K562 (cell line): ENCODE measurements around the gene AHCYL1. TPM values are rescaled to one million over a fixed set of nuclear protein-coding genes. Genes with fewer than 3 reads are reported as not detected.

Experiments
- BRD9 ChIP-seq: fragments of 450-650 bp; IDR thresholded peaks from 2 replicates; pipeline ENCODE4 v1.6.1; 2018; ENCODE audit warnings: low read depth; ENCODE audit not compliant: partially characterized antibody
- E2F8 ChIP-seq: fragments of 450-650 bp; IDR thresholded peaks from 2 replicates; pipeline ENCODE4 v1.7.1; 2018; ENCODE audit warnings: mild to moderate bottlenecking, low read depth; ENCODE audit not compliant: partially characterized antibody
- ETV6 ChIP-seq, 3 experiments: fragments of 150-350 bp in 1 of 3; sonication (generic) in 1 of 3; formaldehyde crosslinking in 1 of 3; IDR thresholded peaks; 2 replicates each; pipeline versions ENCODE4 v1.6.1 to v1.8.0; 2014 to 2022; ENCODE audit warnings: borderline replicate concordance in 2 of 3, low read depth in 2 of 3, antibody characterized with exemption in 1 of 3, low read length in 1 of 3, mild to moderate bottlenecking in 1 of 3, missing genetic modification reagents in 1 of 3
- FOXA1 ChIP-seq: fragments of 450-650 bp; IDR thresholded peaks from 2 replicates; pipeline ENCODE4 v1.6.1; 2016; ENCODE audit warnings: mild to moderate bottlenecking, borderline replicate concordance
- GATAD2B ChIP-seq: fragments of 450-650 bp; IDR thresholded peaks from 2 replicates; pipeline ENCODE4 v1.6.1; 2017; ENCODE audit warnings: mild to moderate bottlenecking, borderline replicate concordance
- GTF2E2 ChIP-seq: fragments of 200-800 bp; sonication (Bioruptor generic); IDR thresholded peaks from 2 replicates; pipeline ENCODE4 v1.6.1; 2016; ENCODE audit warnings: missing genetic modification characterization, missing compliant biosample characterization
- NFYB ChIP-seq: IDR thresholded peaks from 2 replicates; pipeline ENCODE4 v1.6.1; 2011; ENCODE audit warnings: mild to moderate bottlenecking, moderate library complexity; ENCODE audit not compliant: insufficient read length; ENCODE audit errors: extremely low read depth
- POLR2B ChIP-seq: fragments of 450-650 bp; IDR thresholded peaks from 2 replicates; pipeline ENCODE4 v1.6.1; 2018; ENCODE audit warnings: low read depth; ENCODE audit not compliant: partially characterized antibody
- RAD51 ChIP-seq: fragments of 450-650 bp; IDR thresholded peaks from 2 replicates; pipeline ENCODE4 v1.7.1; 2016; ENCODE audit warnings: low read depth, mild to moderate bottlenecking, borderline replicate concordance
- SMARCE1 ChIP-seq: fragments of 450-650 bp; IDR thresholded peaks from 2 replicates; pipeline ENCODE4 v1.7.1; 2016; ENCODE audit warnings: mild to moderate bottlenecking
- TAF7 ChIP-seq: fragments of 450-650 bp; IDR thresholded peaks from 2 replicates; pipeline ENCODE4 v1.6.1; 2016; ENCODE audit warnings: missing genetic modification characterization, missing compliant biosample characterization
- TEAD2 ChIP-seq: fragments of 450-650 bp; IDR thresholded peaks from 2 replicates; pipeline ENCODE4 v1.6.1; 2016; ENCODE audit warnings: missing genetic modification characterization, control low read depth, missing compliant biosample characterization
- XRCC5 ChIP-seq: fragments of 200-400 bp; formaldehyde crosslinking; IDR thresholded peaks from 2 replicates; pipeline ENCODE4 v1.6.1; 2017; ENCODE audit warnings: low read depth, mild to moderate bottlenecking, low read length
- ZNF347 ChIP-seq: fragments of 450-650 bp; formaldehyde crosslinking; IDR thresholded peaks from 2 replicates; pipeline ENCODE4 v1.4.0; 2020; ENCODE audit warnings: low read depth, mild to moderate bottlenecking, moderate library complexity
- polyA plus RNA-seq, 8 experiments: library from polyadenylated mRNA; depleted of rRNA in 4 of 8; stranded (reverse) in 5 of 8; unstranded in 3 of 8; fragments of >200 nt; fragmentation: Nextera tagmentation in 2 of 8; fragmentation: Illumina TruSeq in 1 of 8; extraction: Ambion mirVana in 2 of 8; extraction: Trizol in 1 of 8; gene quantifications; 2 replicates each; pipeline versions ENCODE4 v1.2.1 to v1.2.3, GENCODE V29; 2011 to 2014; ENCODE audit warnings: inconsistent platforms in 1 of 8, missing spikeins in 1 of 8
- total RNA-seq, 7 experiments: library from RNA; depleted of rRNA in 6 of 7; stranded (reverse); fragments of >200 nt in 6 of 7; fragmentation: Illumina TruSeq in 2 of 7; extraction: Trizol in 2 of 7; gene quantifications; 2 replicates each; pipeline versions ENCODE4 v1.2.1 to v1.2.3, GENCODE V29; 2011 to 2021; ENCODE audit warnings: low replicate concordance in 1 of 7
- TF ChIP-seq, protein P1 (sequence below): fragments of 450-650 bp; IDR thresholded peaks from 2 replicates; pipeline ENCODE4 v1.6.1; 2016
- TF ChIP-seq, protein P2 (sequence below): fragments of 200-800 bp; sonication (Bioruptor generic); IDR thresholded peaks from 2 replicates; pipeline ENCODE4 v1.6.1; 2016; ENCODE audit warnings: missing genetic modification characterization, missing compliant biosample characterization
- TF ChIP-seq, protein P3 (sequence below): fragments of 450-650 bp; formaldehyde crosslinking; IDR thresholded peaks from 2 replicates; pipeline ENCODE4 v1.4.0; 2020; ENCODE audit warnings: mild to moderate bottlenecking

AHCYL1 gene
- total and polyA plus RNA-seq, 9 of the 15 experiments (the other 6 are each of a cell fraction or from before 2014, with no cell fraction given) = 27.3 to 118 (median 44.5) TPM

DNA sequence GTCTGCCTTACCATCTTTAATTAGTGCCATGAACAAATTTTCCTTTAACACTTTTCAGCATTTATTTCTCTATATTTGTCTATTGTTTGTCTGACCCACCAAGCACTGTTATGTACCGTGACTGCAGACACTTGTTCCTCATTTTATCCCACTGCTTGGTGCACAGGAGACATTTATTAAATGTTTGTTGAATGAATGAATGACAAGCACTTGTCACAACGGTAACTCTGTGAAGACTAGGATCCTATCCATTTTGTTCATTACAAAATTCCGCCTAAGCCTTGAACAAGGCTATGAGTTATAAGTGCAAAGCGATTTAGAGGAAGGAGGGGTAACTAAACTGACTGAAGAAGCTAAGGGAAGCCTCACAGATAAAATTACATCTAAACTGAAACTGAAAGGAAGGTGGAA lies 49.5 kb downstream of the AHCYL1 start (continued):
- TF ChIP-seq ETV6 (IDR thresholded peaks at IDR 0.05; ENCODE audit: borderline replicate concordance in 1 of 2, low read depth in 2 of 2, low read length in 1 of 2) (0 out of 4 replicates have a peak, but pooled peaks of 1 of the 2 experiments have one; percentile 51), ETV6 (CRISPR knock-in tag; IDR thresholded peaks at IDR 0.05; ENCODE audit: borderline replicate concordance) (no peak), RAD51 (no peak), POLR2B (peak; percentile 25), XRCC5 (no peak), TEAD2 (tag) (0 out of 2 replicates have a peak, but pooled peaks have one; percentile 27), GATAD2B (0 out of 2 replicates have a peak, but pooled peaks have one; percentile 11), E2F8 (peak; percentile 30), NFYB (no peak), FOXA1 (0 out of 2 replicates have a peak, but pooled peaks have one; percentile 31), GTF2E2 (tag) (0 out of 2 replicates have a peak, but pooled peaks have one; percentile 37), SMARCE1 (peak; percentile 29; the same call in 1 of the 2 replicates), TAF7 (tag) (peak; percentile 16; the same call in 1 of the 2 replicates), BRD9 (peak; percentile 26), ZNF347 (CRISPR knock-in tag) (0 out of 2 replicates have a peak, but pooled peaks have one; percentile 17)
- TF ChIP-seq, protein P1, sequence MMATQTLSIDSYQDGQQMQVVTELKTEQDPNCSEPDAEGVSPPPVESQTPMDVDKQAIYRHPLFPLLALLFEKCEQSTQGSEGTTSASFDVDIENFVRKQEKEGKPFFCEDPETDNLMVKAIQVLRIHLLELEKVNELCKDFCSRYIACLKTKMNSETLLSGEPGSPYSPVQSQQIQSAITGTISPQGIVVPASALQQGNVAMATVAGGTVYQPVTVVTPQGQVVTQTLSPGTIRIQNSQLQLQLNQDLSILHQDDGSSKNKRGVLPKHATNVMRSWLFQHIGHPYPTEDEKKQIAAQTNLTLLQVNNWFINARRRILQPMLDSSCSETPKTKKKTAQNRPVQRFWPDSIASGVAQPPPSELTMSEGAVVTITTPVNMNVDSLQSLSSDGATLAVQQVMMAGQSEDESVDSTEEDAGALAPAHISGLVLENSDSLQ = peak; percentile 64; the same call in 1 of the 2 replicates
- TF ChIP-seq, protein P2, sequence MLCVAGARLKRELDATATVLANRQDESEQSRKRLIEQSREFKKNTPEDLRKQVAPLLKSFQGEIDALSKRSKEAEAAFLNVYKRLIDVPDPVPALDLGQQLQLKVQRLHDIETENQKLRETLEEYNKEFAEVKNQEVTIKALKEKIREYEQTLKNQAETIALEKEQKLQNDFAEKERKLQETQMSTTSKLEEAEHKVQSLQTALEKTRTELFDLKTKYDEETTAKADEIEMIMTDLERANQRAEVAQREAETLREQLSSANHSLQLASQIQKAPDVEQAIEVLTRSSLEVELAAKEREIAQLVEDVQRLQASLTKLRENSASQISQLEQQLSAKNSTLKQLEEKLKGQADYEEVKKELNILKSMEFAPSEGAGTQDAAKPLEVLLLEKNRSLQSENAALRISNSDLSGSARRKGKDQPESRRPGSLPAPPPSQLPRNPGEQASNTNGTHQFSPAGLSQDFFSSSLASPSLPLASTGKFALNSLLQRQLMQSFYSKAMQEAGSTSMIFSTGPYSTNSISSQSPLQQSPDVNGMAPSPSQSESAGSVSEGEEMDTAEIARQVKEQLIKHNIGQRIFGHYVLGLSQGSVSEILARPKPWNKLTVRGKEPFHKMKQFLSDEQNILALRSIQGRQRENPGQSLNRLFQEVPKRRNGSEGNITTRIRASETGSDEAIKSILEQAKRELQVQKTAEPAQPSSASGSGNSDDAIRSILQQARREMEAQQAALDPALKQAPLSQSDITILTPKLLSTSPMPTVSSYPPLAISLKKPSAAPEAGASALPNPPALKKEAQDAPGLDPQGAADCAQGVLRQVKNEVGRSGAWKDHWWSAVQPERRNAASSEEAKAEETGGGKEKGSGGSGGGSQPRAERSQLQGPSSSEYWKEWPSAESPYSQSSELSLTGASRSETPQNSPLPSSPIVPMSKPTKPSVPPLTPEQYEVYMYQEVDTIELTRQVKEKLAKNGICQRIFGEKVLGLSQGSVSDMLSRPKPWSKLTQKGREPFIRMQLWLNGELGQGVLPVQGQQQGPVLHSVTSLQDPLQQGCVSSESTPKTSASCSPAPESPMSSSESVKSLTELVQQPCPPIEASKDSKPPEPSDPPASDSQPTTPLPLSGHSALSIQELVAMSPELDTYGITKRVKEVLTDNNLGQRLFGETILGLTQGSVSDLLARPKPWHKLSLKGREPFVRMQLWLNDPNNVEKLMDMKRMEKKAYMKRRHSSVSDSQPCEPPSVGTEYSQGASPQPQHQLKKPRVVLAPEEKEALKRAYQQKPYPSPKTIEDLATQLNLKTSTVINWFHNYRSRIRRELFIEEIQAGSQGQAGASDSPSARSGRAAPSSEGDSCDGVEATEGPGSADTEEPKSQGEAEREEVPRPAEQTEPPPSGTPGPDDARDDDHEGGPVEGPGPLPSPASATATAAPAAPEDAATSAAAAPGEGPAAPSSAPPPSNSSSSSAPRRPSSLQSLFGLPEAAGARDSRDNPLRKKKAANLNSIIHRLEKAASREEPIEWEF (CRISPR knock-in tag) = no peak; the same call in 1 of the 2 replicates
- TF ChIP-seq, protein P3, sequence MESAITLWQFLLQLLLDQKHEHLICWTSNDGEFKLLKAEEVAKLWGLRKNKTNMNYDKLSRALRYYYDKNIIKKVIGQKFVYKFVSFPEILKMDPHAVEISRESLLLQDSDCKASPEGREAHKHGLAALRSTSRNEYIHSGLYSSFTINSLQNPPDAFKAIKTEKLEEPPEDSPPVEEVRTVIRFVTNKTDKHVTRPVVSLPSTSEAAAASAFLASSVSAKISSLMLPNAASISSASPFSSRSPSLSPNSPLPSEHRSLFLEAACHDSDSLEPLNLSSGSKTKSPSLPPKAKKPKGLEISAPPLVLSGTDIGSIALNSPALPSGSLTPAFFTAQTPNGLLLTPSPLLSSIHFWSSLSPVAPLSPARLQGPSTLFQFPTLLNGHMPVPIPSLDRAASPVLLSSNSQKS = 0 out of 2 replicates have a peak, but pooled peaks have one; percentile 25
